Neuron (in vitro differentiated cells): ENCODE data around the gene ATRNL1.

ENCODE experiments used
- H2AFZ ChIP-seq: one replicate; pipeline ENCODE4 v1.6.1; 2013; ENCODE audit warnings: low read depth, mild to moderate bottlenecking, inconsistent platforms, low read length, moderate library complexity
- H3K27me3 ChIP-seq: one replicate; pipeline ENCODE4 v1.6.1; 2013; ENCODE audit warnings: low read length; ENCODE audit not compliant: insufficient read depth
- H3K36me3 ChIP-seq: one replicate; pipeline ENCODE4 v1.6.1; 2013; ENCODE audit warnings: low read length; ENCODE audit not compliant: insufficient read depth
- H3K4me1 ChIP-seq: one replicate; pipeline ENCODE4 v1.6.1; 2013; ENCODE audit warnings: low read length; ENCODE audit not compliant: insufficient read depth
- H3K4me3 ChIP-seq: 2 replicates; pipeline ENCODE4 v1.5.1; 2013; ENCODE audit warnings: mild to moderate bottlenecking, low read length, moderate library complexity
- H3K9me3 ChIP-seq: one replicate; pipeline ENCODE4 v1.6.1; 2013; ENCODE audit warnings: low read length

ATRNL1 gene

GRCh38 chr10:115957786-115958442, 864.7 kb downstream of the ATRNL1 start:
- Histone ChIP-seq H3K27me3 (no peaks in the 10 kb centered on the region), H2AFZ (no peak overlapping the region), H3K4me3 (no peak overlapping the region), H3K4me1 (peaks cover 3% of the 10 kb centered on the region), H3K36me3 (no peaks in the 10 kb centered on the region), H3K9me3 (no peaks in the 10 kb centered on the region)

- H2AFZ ChIP-seq, result no peak overlapping the region
- no peaks in the 10 kb centered on the region for H3K9me3 ChIP-seq
- no peak overlapping the region for H3K4me3 ChIP-seq
- H3K4me1 ChIP-seq, result peaks cover 5% of the 10 kb centered on the region
- H3K36me3 ChIP-seq, result no peaks in the 10 kb centered on the region
- no peaks in the 10 kb centered on the region for H3K27me3 ChIP-seq
Measured at GRCh38 chr10:115963848-115964247, 870.7 kb downstream of the ATRNL1 start.

GRCh38 chr10:115964827-115965226, 871.7 kb downstream of the ATRNL1 start:
- no peaks in the 10 kb centered on the region for H3K27me3 ChIP-seq
- H3K9me3 ChIP-seq, result no peaks in the 10 kb centered on the region
- H3K36me3 ChIP-seq, result no peaks in the 10 kb centered on the region
- no peak overlapping the region for H2AFZ ChIP-seq
- no peak overlapping the region for H3K4me3 ChIP-seq
- H3K4me1 ChIP-seq, result peaks cover 5% of the 10 kb centered on the region

GRCh38 chr10:115965376-115965775, 872.2 kb downstream of the ATRNL1 start:
- peaks cover 5% of the 10 kb centered on the region for H3K4me1 ChIP-seq
- no peak overlapping the region for H3K4me3 ChIP-seq
- no peak overlapping the region for H2AFZ ChIP-seq
- no peaks in the 10 kb centered on the region for H3K36me3 ChIP-seq
- no peaks in the 10 kb centered on the region for H3K9me3 ChIP-seq
- no peaks in the 10 kb centered on the region for H3K27me3 ChIP-seq

- no peaks in the 10 kb centered on the region for H3K36me3 ChIP-seq
- H3K9me3 ChIP-seq, result no peaks in the 10 kb centered on the region
- no peak overlapping the region for H2AFZ ChIP-seq
- H3K27me3 ChIP-seq, result no peaks in the 10 kb centered on the region
- peaks cover 5% of the 10 kb centered on the region for H3K4me1 ChIP-seq
- H3K4me3 ChIP-seq, result no peak overlapping the region
Measured at GRCh38 chr10:115968236-115968635, 875.1 kb downstream of the ATRNL1 start.

- Histone ChIP-seq H3K4me1 (no peaks in the 10 kb centered on the region), H2AFZ (no peak overlapping the region), H3K9me3 (no peaks in the 10 kb centered on the region), H3K4me3 (no peak overlapping the region), H3K36me3 (no peaks in the 10 kb centered on the region), H3K27me3 (no peaks in the 10 kb centered on the region)
Measured at GRCh38 chr10:115969591-115969990, 876.4 kb downstream of the ATRNL1 start.

- Histone ChIP-seq H3K4me3 (no peak overlapping the region), H3K9me3 (no peaks in the 10 kb centered on the region), H2AFZ (no peak overlapping the region), H3K36me3 (no peaks in the 10 kb centered on the region), H3K27me3 (no peaks in the 10 kb centered on the region), H3K4me1 (no peaks in the 10 kb centered on the region)
Measured at GRCh38 chr10:115971921-115972320, 878.8 kb downstream of the ATRNL1 start.

GRCh38 chr10:115972426-115972825, 879.3 kb downstream of the ATRNL1 start:
- H2AFZ ChIP-seq, result no peak overlapping the region
- H3K4me1 ChIP-seq, result no peaks in the 10 kb centered on the region
- H3K9me3 ChIP-seq, result no peaks in the 10 kb centered on the region
- H3K36me3 ChIP-seq, result no peaks in the 10 kb centered on the region
- no peak overlapping the region for H3K4me3 ChIP-seq
- H3K27me3 ChIP-seq, result no peaks in the 10 kb centered on the region

- H3K27me3 ChIP-seq, result no peaks in the 10 kb centered on the region
- no peak overlapping the region for H2AFZ ChIP-seq
- no peaks in the 10 kb centered on the region for H3K9me3 ChIP-seq
- no peaks in the 10 kb centered on the region for H3K4me1 ChIP-seq
- H3K36me3 ChIP-seq, result no peaks in the 10 kb centered on the region
- H3K4me3 ChIP-seq, result no peak overlapping the region
Measured at GRCh38 chr10:115974351-115974750, 881.2 kb downstream of the ATRNL1 start.

- H3K4me3 ChIP-seq, result no peak overlapping the region
Measured at GRCh38 chr10:115974816-115975430, 881.8 kb downstream of the ATRNL1 start.

GRCh38 chr10:115975506-115975905, 882.3 kb downstream of the ATRNL1 start:
- Histone ChIP-seq H2AFZ (no peak overlapping the region), H3K4me1 (no peaks in the 10 kb centered on the region), H3K4me3 (no peak overlapping the region), H3K36me3 (no peaks in the 10 kb centered on the region), H3K9me3 (no peaks in the 10 kb centered on the region), H3K27me3 (no peaks in the 10 kb centered on the region)

More at GRCh38 chr10:115974816-115975430, 881.8 kb downstream of the ATRNL1 start:
- Histone ChIP-seq H3K4me1 (no peaks in the 10 kb centered on the region), H3K27me3 (no peaks in the 10 kb centered on the region), H3K9me3 (no peaks in the 10 kb centered on the region), H3K36me3 (no peaks in the 10 kb centered on the region), H2AFZ (no peak overlapping the region)

- no peaks in the 10 kb centered on the region for H3K9me3 ChIP-seq
- no peaks in the 10 kb centered on the region for H3K4me1 ChIP-seq
- H3K4me3 ChIP-seq, result no peak overlapping the region
- H3K36me3 ChIP-seq, result no peaks in the 10 kb centered on the region
- no peak overlapping the region for H2AFZ ChIP-seq
- no peaks in the 10 kb centered on the region for H3K27me3 ChIP-seq
Measured at GRCh38 chr10:115976342-115976741, 883.2 kb downstream of the ATRNL1 start.

GRCh38 chr10:115977855-115978254, 884.7 kb downstream of the ATRNL1 start:
- H2AFZ ChIP-seq, result no peak overlapping the region
- no peak overlapping the region for H3K4me3 ChIP-seq
- no peaks in the 10 kb centered on the region for H3K36me3 ChIP-seq
- H3K27me3 ChIP-seq, result no peaks in the 10 kb centered on the region
- H3K4me1 ChIP-seq, result no peaks in the 10 kb centered on the region
- no peaks in the 10 kb centered on the region for H3K9me3 ChIP-seq

- H3K27me3 ChIP-seq, result no peaks in the 10 kb centered on the region
Measured at GRCh38 chr10:115979576-115979975, 886.4 kb downstream of the ATRNL1 start.

More at GRCh38 chr10:115979576-115979975, 886.4 kb downstream of the ATRNL1 start:
- H3K4me3 ChIP-seq, result no peak overlapping the region
- no peak overlapping the region for H2AFZ ChIP-seq
- no peaks in the 10 kb centered on the region for H3K36me3 ChIP-seq
- no peaks in the 10 kb centered on the region for H3K4me1 ChIP-seq
- H3K9me3 ChIP-seq, result no peaks in the 10 kb centered on the region
